ENCODE results near the gene SPO11. TPM values are rescaled to one million over a fixed set of nuclear protein-coding genes. Genes with fewer than 3 reads are reported as not detected.
A peak's percentile ranks its signal among the peaks of the same experiment; 100 is the strongest.

Gene SPO11
- total RNA-seq, 6 experiments from 2014 or later = not detected

- DNase-seq = no peak
- TF ChIP-seq, protein P1, sequence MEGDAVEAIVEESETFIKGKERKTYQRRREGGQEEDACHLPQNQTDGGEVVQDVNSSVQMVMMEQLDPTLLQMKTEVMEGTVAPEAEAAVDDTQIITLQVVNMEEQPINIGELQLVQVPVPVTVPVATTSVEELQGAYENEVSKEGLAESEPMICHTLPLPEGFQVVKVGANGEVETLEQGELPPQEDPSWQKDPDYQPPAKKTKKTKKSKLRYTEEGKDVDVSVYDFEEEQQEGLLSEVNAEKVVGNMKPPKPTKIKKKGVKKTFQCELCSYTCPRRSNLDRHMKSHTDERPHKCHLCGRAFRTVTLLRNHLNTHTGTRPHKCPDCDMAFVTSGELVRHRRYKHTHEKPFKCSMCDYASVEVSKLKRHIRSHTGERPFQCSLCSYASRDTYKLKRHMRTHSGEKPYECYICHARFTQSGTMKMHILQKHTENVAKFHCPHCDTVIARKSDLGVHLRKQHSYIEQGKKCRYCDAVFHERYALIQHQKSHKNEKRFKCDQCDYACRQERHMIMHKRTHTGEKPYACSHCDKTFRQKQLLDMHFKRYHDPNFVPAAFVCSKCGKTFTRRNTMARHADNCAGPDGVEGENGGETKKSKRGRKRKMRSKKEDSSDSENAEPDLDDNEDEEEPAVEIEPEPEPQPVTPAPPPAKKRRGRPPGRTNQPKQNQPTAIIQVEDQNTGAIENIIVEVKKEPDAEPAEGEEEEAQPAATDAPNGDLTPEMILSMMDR (IDR thresholded peaks at IDR 0.05) = no peak
- Mint-ChIP-seq H3K4me1 (ENCODE audit: low read depth) (no peaks in the 10 kb centered on the region), H3K27ac (no peak overlapping the region), H3K36me3 (ENCODE audit: low read depth) (no peaks in the 10 kb centered on the region), H3K9me3 (no peaks in the 10 kb centered on the region), H3K27me3 (ENCODE audit: insufficient read depth) (no peaks in the 10 kb centered on the region; the same call in 1 of the 2 replicates), H3K4me3 (no peak overlapping the region)
These were observed 57.9 kb downstream of the SPO11 start for GRCh38 chr20:57387463-57387862.

GRCh38 chr20:57387945-57388371, 58.4 kb downstream of the SPO11 start:
- Mint-ChIP-seq H3K27me3 (ENCODE audit: insufficient read depth) (no peaks in the 10 kb centered on the region; the same call in 1 of the 2 replicates), H3K27ac (no peak overlapping the region), H3K4me3 (no peak overlapping the region), H3K4me1 (ENCODE audit: low read depth) (no peaks in the 10 kb centered on the region), H3K36me3 (ENCODE audit: low read depth) (no peaks in the 10 kb centered on the region), H3K9me3 (no peaks in the 10 kb centered on the region)
- TF ChIP-seq, protein P1 (IDR thresholded peaks at IDR 0.05) = no peak
- DNase-seq = no peak

DNA sequence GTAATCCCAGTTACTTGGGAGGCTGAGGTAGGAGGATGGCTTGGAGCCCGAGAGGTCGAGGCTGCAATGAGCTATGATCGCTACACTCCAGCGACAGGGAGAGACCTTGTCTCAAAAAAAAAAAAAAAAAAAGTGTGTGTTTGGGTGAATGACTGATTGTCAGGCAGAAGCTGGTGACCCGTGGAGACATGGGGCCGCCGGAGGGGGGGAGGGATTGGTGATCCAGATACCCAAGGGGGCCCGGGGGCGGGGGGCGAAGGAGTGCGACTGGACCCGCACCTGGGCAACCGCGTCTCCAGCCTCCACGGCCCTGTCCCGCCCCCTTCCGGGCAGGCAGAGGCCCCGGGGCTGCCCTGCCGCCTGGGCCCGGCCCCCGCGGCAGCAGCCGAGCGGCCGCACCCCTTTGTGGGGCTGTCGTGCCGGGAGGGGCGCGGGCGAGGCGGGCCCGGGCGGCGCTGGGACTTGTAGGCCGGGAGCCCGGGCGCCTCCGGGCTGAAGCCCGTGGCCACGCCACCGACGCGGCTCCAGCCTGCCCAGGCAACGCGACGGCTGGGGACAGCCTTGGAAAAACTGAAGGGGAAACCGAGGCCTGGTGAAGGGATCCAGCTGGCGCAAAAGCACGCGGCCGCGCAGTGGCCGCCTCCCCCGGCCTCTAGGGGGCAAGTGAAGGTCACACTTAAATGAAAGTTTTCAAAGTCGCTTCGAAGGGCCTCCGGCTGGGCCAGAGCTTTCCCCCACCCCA, 59.5 kb downstream of the SPO11 start:
- Mint-ChIP-seq H3K4me1 (ENCODE audit: low read depth) (no peaks in the 10 kb centered on the region), H3K9me3 (no peaks in the 10 kb centered on the region), H3K4me3 (peak overlapping the region; percentile 24; the same call in 1 of the 2 replicates), H3K27ac (no peak overlapping the region), H3K36me3 (ENCODE audit: low read depth) (no peaks in the 10 kb centered on the region), H3K27me3 (ENCODE audit: insufficient read depth) (no peaks in the 10 kb centered on the region; the same call in 1 of the 2 replicates)
- TF ChIP-seq, protein P1 (IDR thresholded peaks at IDR 0.05) = peak; percentile 41; the same call in 1 of the 2 replicates
- no peak for DNase-seq

DNA sequence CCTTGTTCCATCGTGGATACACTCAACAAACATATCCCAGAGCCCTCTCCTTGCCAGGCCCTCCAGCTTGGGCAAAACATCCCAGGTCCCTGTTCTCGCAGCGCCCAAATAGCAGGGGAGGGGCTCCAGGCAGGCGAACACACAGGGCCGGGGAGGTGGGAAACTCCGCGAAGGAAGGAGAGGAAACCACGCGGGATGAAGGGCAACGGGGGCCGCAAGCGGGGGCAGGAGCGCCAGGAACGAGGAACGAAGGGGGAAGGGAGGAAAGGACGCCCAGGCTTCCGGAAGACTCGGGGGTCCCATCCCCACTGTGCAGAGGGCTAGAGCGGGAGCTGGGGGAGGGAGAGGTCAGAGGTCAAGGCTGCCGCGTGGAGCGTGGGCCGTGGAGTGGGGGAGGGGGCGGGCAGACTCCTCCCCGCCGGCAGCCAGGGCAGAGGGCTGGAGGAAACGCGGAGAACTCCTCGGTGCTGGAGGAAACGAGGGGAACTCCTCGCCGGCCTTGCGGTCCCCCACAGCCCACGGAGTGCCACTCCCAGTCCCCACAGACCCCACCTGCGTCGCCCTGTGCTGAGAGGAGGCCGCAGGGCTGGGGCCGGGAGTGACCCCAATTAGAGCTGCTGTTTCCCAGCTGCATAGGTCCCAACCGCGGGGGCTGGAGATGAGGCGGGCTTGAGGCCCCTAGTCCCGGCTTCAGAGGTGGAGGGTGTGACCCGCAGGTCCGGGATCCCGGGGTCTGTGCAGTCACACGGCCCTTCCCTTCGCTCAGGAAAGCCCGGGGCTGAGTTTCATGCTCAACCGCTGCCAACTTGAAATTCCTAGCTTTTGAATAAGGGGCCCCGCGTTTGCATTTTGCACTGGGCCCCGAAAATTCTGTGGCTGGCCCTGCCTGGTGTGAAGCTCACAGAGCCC, 60.3 kb downstream of the SPO11 start:
- Mint-ChIP-seq H3K27ac (no peak overlapping the region), H3K27me3 (ENCODE audit: insufficient read depth) (no peaks in the 10 kb centered on the region; the same call in 1 of the 2 replicates), H3K9me3 (no peaks in the 10 kb centered on the region), H3K36me3 (ENCODE audit: low read depth) (no peaks in the 10 kb centered on the region), H3K4me1 (ENCODE audit: low read depth) (no peaks in the 10 kb centered on the region), H3K4me3 (no peak overlapping the region)
- TF ChIP-seq, protein P1 (IDR thresholded peaks at IDR 0.05) = no peak
- no peak for DNase-seq

GRCh38 chr20:57390604-57391438, 61.2 kb downstream of the SPO11 start, which contains the start of gene RBM38:
Gene RBM38 (plus strand): TSS chr20:57391396. CDS start chr20:57391582, 186 bp downstream.
- Mint-ChIP-seq H3K27ac (no peak within 1 kb of the TSS), H3K4me1 (ENCODE audit: low read depth) (no peaks in the 10 kb centered on the region), H3K27me3 (ENCODE audit: insufficient read depth) (no peaks in the 10 kb centered on the region; the same call in 1 of the 2 replicates), H3K36me3 (ENCODE audit: low read depth) (peaks cover 2% of the 10 kb centered on the region; the same call in 1 of the 2 replicates), H3K9me3 (no peaks in the 10 kb centered on the region), H3K4me3 (peak within 1 kb of the TSS; percentile 83)
- no peak for DNase-seq
- TF ChIP-seq, protein P1 (IDR thresholded peaks at IDR 0.05) = no peak
